HEK293 (cell line): ENCODE results near the gene ZNF524.

ENCODE experiments used
- CTCF ChIP-seq: fragments of 450-650 bp; formaldehyde crosslinking; IDR thresholded peaks from 2 replicates; pipeline ENCODE4 v1.5.1; 2016; ENCODE audit warnings: missing biosample characterization, missing genetic modification characterization
- KLF9 ChIP-seq: fragments of 450-650 bp; formaldehyde crosslinking; IDR thresholded peaks from 2 replicates; pipeline ENCODE4 v1.5.1; 2016; ENCODE audit warnings: missing biosample characterization, missing genetic modification characterization, low read depth
- MYNN ChIP-seq: fragments of 450-650 bp; formaldehyde crosslinking; IDR thresholded peaks from 2 replicates; pipeline ENCODE4 v1.5.1; 2016; ENCODE audit warnings: missing biosample characterization, missing genetic modification characterization, borderline replicate concordance
- SETDB1 ChIP-seq: IDR thresholded peaks from one replicate; pipeline ENCODE4 v1.6.1; 2017; ENCODE audit warnings: mild to moderate bottlenecking, low read length, moderate library complexity, mixed read lengths; ENCODE audit not compliant: insufficient read length
- TRIM28 ChIP-seq: IDR thresholded peaks from 2 replicates; pipeline ENCODE4 v1.6.1; 2011; ENCODE audit warnings: low read length, control low read depth, borderline replicate concordance
- ZBTB10 ChIP-seq: fragments of 450-650 bp; formaldehyde crosslinking; IDR thresholded peaks from 2 replicates; pipeline ENCODE4 v1.5.1; 2016; ENCODE audit warnings: missing biosample characterization, missing genetic modification characterization
- ZBTB11 ChIP-seq: fragments of 450-650 bp; formaldehyde crosslinking; conservative IDR thresholded peaks from 2 replicates; pipeline ENCODE4 v1.5.1; 2016; ENCODE audit warnings: low read depth, missing biosample characterization, missing genetic modification characterization
- ZBTB21 ChIP-seq: fragments of 450-650 bp; formaldehyde crosslinking; IDR thresholded peaks from 2 replicates; pipeline ENCODE4 v1.5.1; 2017; ENCODE audit warnings: missing biosample characterization, missing genetic modification characterization
- ZFHX2 ChIP-seq: fragments of 450-650 bp; formaldehyde crosslinking; conservative IDR thresholded peaks from 2 replicates; pipeline ENCODE4 v1.5.1; 2016; ENCODE audit warnings: missing biosample characterization, missing genetic modification characterization
- ZNF530 ChIP-seq: fragments of 450-650 bp; formaldehyde crosslinking; IDR thresholded peaks from 2 replicates; pipeline ENCODE4 v1.5.1; 2016; ENCODE audit warnings: low read depth, missing biosample characterization, missing genetic modification characterization
- ZNF549 ChIP-seq: fragments of 450-650 bp; IDR thresholded peaks from 2 replicates; pipeline ENCODE4 v1.5.1; 2018; ENCODE audit warnings: missing biosample characterization, missing genetic modification characterization, mild to moderate bottlenecking, inconsistent platforms, moderate library complexity
- ZNF747 ChIP-seq: fragments of 450-650 bp; formaldehyde crosslinking; IDR thresholded peaks from 2 replicates; pipeline ENCODE4 v1.5.1; 2016; ENCODE audit warnings: missing biosample characterization, missing genetic modification characterization

- TF ChIP-seq ZNF530 (no peak), CTCF (tag by site-specific recombination) (no peak), TRIM28 (no peak), ZBTB21 (tag by site-specific recombination) (no peak), KLF9 (tag by site-specific recombination) (no peak), ZBTB10 (tag by site-specific recombination) (no peak), ZNF549 (no peak), ZBTB11 (no peak), SETDB1 (no peak), ZFHX2 (tag by site-specific recombination) (no peak), MYNN (tag by site-specific recombination) (no peak), ZNF747 (tag by site-specific recombination) (no peak)
These were observed 10.0 kb upstream of the ZNF524 start for GRCh38 chr19:55590109-55590508.
